ENCODE data around the gene CHAT.

Gene CHAT

GRCh38 chr10:49602380-49603023 lies 11.3 kb upstream of the CHAT start:
- Histone ChIP-seq H3K9me3 (ENCODE audit: insufficient read depth, low read length) (no peaks in the 10 kb centered on the region), H3K36me3 (ENCODE audit: insufficient read depth, insufficient read length, low read length) (no peaks in the 10 kb centered on the region), H3K27me3 (ENCODE audit: insufficient read depth, insufficient read length) (peaks cover 42% of the 10 kb centered on the region), H3K4me3 (ENCODE audit: insufficient read length, low read depth) (no peak overlapping the region), H3K4me1 (ENCODE audit: insufficient read depth, insufficient read length) (peaks cover 7% of the 10 kb centered on the region), H3K9ac (ENCODE audit: insufficient read length, low read depth) (no peak overlapping the region)
- TF ChIP-seq YY1 (IDR thresholded peaks at IDR 0.05; ENCODE audit: insufficient read depth, insufficient read length) (no peak), ZNF274 (IDR thresholded peaks at IDR 0.05; ENCODE audit: low read depth, low read length) (no peak), SUZ12 (IDR thresholded peaks at IDR 0.05; ENCODE audit: extremely low read depth, insufficient read depth, insufficient read length) (no peak)
- no peak for DNase-seq (ENCODE audit: low read depth, low spot score)

GRCh38 chr10:49605216-49605938 lies 8.5 kb upstream of the CHAT start:
- DNase-seq (ENCODE audit: low read depth, low spot score): no peak
- H3K9ac ChIP-seq (ENCODE audit: insufficient read length, low read depth): no peak overlapping the region
- no peaks in the 10 kb centered on the region for H3K36me3 ChIP-seq (ENCODE audit: insufficient read depth, insufficient read length, low read length)
- H3K4me3 ChIP-seq (ENCODE audit: insufficient read length, low read depth): no peak overlapping the region
- peaks cover 10% of the 10 kb centered on the region for H3K4me1 ChIP-seq (ENCODE audit: insufficient read depth, insufficient read length)
- TF ChIP-seq SUZ12 (IDR thresholded peaks at IDR 0.05; ENCODE audit: extremely low read depth, insufficient read depth, insufficient read length): no peak
- TF ChIP-seq ZNF274 (IDR thresholded peaks at IDR 0.05; ENCODE audit: low read depth, low read length): no peak
- no peak for TF ChIP-seq YY1 (IDR thresholded peaks at IDR 0.05; ENCODE audit: insufficient read depth, insufficient read length)
- H3K27me3 ChIP-seq (ENCODE audit: insufficient read depth, insufficient read length): peaks cover 69% of the 10 kb centered on the region
- H3K9me3 ChIP-seq (ENCODE audit: insufficient read depth, low read length): no peaks in the 10 kb centered on the region

GRCh38 chr10:49605939-49606509 lies 7.8 kb upstream of the CHAT start:
- Histone ChIP-seq H3K27me3 (ENCODE audit: insufficient read depth, insufficient read length) (peaks cover 75% of the 10 kb centered on the region), H3K4me1 (ENCODE audit: insufficient read depth, insufficient read length) (peaks cover 9% of the 10 kb centered on the region), H3K9me3 (ENCODE audit: insufficient read depth, low read length) (no peaks in the 10 kb centered on the region), H3K36me3 (ENCODE audit: insufficient read depth, insufficient read length, low read length) (no peaks in the 10 kb centered on the region), H3K9ac (ENCODE audit: insufficient read length, low read depth) (no peak overlapping the region), H3K4me3 (ENCODE audit: insufficient read length, low read depth) (no peak overlapping the region)
- TF ChIP-seq YY1 (IDR thresholded peaks at IDR 0.05; ENCODE audit: insufficient read depth, insufficient read length) (no peak), SUZ12 (IDR thresholded peaks at IDR 0.05; ENCODE audit: extremely low read depth, insufficient read depth, insufficient read length) (no peak), ZNF274 (IDR thresholded peaks at IDR 0.05; ENCODE audit: low read depth, low read length) (no peak)
- no peak for DNase-seq (ENCODE audit: low read depth, low spot score)

GRCh38 chr10:49606981-49607535 lies 6.8 kb upstream of the CHAT start:
- H3K9me3 ChIP-seq (ENCODE audit: insufficient read depth, low read length): no peaks in the 10 kb centered on the region
- DNase-seq (ENCODE audit: low read depth, low spot score): peak; percentile 51
- no peak overlapping the region for H3K9ac ChIP-seq (ENCODE audit: insufficient read length, low read depth)
- no peak overlapping the region for H3K4me3 ChIP-seq (ENCODE audit: insufficient read length, low read depth)
- no peaks in the 10 kb centered on the region for H3K36me3 ChIP-seq (ENCODE audit: insufficient read depth, insufficient read length, low read length)
- H3K27me3 ChIP-seq (ENCODE audit: insufficient read depth, insufficient read length): peaks cover 86% of the 10 kb centered on the region
- peaks cover 9% of the 10 kb centered on the region for H3K4me1 ChIP-seq (ENCODE audit: insufficient read depth, insufficient read length)
- TF ChIP-seq ZNF274 (IDR thresholded peaks at IDR 0.05; ENCODE audit: low read depth, low read length): no peak
- TF ChIP-seq YY1 (IDR thresholded peaks at IDR 0.05; ENCODE audit: insufficient read depth, insufficient read length): no peak
- TF ChIP-seq SUZ12 (IDR thresholded peaks at IDR 0.05; ENCODE audit: extremely low read depth, insufficient read depth, insufficient read length): no peak

GRCh38 chr10:49608166-49609005 lies 5.5 kb upstream of the CHAT start:
- peaks cover 97% of the 10 kb centered on the region for H3K27me3 ChIP-seq (ENCODE audit: insufficient read depth, insufficient read length)
- H3K4me3 ChIP-seq (ENCODE audit: insufficient read length, low read depth): peak overlapping the region; percentile 8
- no peak overlapping the region for H3K9ac ChIP-seq (ENCODE audit: insufficient read length, low read depth)

GRCh38 chr10:49609006-49609282 lies 4.9 kb upstream of the CHAT start:
- TF ChIP-seq YY1 (IDR thresholded peaks at IDR 0.05; ENCODE audit: insufficient read depth, insufficient read length): no peak
- no peak for TF ChIP-seq SUZ12 (IDR thresholded peaks at IDR 0.05; ENCODE audit: extremely low read depth, insufficient read depth, insufficient read length)
- no peak for TF ChIP-seq ZNF274 (IDR thresholded peaks at IDR 0.05; ENCODE audit: low read depth, low read length)
- Histone ChIP-seq H3K27me3 (ENCODE audit: insufficient read depth, insufficient read length) (peaks cover 97% of the 10 kb centered on the region), H3K4me3 (ENCODE audit: insufficient read length, low read depth) (peak overlapping the region; percentile 8), H3K9me3 (ENCODE audit: insufficient read depth, low read length) (no peaks in the 10 kb centered on the region), H3K4me1 (ENCODE audit: insufficient read depth, insufficient read length) (peaks cover 16% of the 10 kb centered on the region), H3K9ac (ENCODE audit: insufficient read length, low read depth) (no peak overlapping the region), H3K36me3 (ENCODE audit: insufficient read depth, insufficient read length, low read length) (no peaks in the 10 kb centered on the region)
- no peak for DNase-seq (ENCODE audit: low read depth, low spot score)

More at GRCh38 chr10:49608166-49609005, 5.5 kb upstream of the CHAT start:
- Histone ChIP-seq H3K4me1 (ENCODE audit: insufficient read depth, insufficient read length) (peaks cover 12% of the 10 kb centered on the region), H3K36me3 (ENCODE audit: insufficient read depth, insufficient read length, low read length) (no peaks in the 10 kb centered on the region), H3K9me3 (ENCODE audit: insufficient read depth, low read length) (no peaks in the 10 kb centered on the region)
- no peak for DNase-seq (ENCODE audit: low read depth, low spot score)
- no peak for TF ChIP-seq YY1 (IDR thresholded peaks at IDR 0.05; ENCODE audit: insufficient read depth, insufficient read length)
- TF ChIP-seq ZNF274 (IDR thresholded peaks at IDR 0.05; ENCODE audit: low read depth, low read length): no peak
